H54 (cell line): Measurements from ENCODE around the gene RANGRF.
"Not testable (repeated sequence)": the region's sequence is repeated elsewhere in the genome, so short reads cannot be mapped to it uniquely, and the experiment has no call there.

ENCODE experiments used
- DNase-seq: peaks from one replicate; pipeline ENCODE4 v3.0.0; 2011; ENCODE audit warnings: low spot score, mixed read lengths; ENCODE audit not compliant: insufficient read length
- FAIRE-seq: peaks from 3 replicates; lab custom pipeline; 2011; peaks lifted over from hg19 to GRCh38; lab: Jason Lieb, UNC
- POLR2A ChIP-seq: IDR thresholded peaks from 2 replicates; pipeline ENCODE4 v1.6.1; 2011; ENCODE audit warnings: low read depth, mild to moderate bottlenecking, low read length

Gene RANGRF

DNA sequence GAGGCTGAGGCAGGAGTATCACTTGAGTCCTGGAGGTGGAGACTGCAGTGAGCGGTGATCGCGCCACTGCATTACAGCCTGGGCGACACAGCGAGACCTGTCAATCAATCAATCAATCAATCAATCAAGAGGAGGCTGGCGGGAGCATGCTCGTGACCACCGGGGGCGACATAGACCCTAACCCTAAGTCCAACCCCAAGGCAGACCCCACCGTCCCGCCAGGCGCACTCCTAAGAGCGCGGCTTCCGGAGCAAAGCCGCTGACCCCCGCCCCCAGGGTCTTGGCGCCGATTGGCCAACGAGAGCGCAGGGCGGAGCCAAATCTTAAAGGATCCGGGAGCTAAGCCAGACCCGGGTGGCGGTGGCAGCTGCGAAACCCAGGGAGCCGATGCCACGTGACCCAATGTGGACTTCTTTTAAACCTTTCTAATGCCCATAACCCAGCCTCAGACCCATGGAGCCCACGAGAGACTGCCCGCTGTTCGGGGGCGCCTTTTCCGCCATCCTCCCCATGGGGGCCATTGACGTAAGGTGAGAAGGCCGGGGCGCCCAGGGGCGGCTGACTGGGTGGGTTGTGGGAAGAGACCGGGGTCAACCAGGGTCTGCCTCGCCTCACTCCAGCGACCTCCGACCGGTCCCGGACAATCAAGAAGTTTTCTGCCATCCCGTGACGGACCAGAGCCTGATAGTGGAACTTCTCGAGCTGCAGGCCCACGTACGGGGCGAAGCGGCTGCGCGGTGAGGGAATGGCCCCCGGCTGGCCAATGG, at the start of gene RANGRF:
Gene RANGRF, plus strand, starts transcription at position 335 of the 767 bp plus-strand sequence. Its CDS starts 119 bp downstream, at position 454.
- DNase-seq: peak; percentile 85
- TF ChIP-seq POLR2A: peak; percentile 77
- FAIRE-seq: no peak

GRCh38 chr17:8243827-8244226, 44.6 kb upstream of the RANGRF start:
- FAIRE-seq (no peak), DNase-seq (no peak)
- no peak for TF ChIP-seq POLR2A

DNA sequence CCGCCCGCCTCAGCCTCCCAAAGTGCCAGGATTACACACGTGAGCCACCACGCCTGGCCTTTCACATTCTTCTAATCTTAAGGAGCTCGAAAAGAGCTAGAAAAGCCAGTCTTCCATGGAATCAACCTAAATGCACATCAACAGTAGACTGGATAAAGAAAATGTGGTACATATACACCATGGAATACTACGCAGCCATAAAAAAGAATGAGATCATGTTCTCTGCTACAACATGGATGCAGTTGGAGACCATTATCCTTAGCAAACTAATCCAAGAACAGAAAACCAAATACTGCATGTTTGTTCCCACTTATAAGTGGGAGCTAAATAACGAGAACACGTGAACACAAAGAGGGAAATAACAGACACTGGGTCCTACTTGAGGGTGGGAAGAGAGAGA, 43.7 kb upstream of the RANGRF start:
- TF ChIP-seq POLR2A: no peak
- DNase-seq (no peak), FAIRE-seq (no peak)

- peak; percentile 89 for DNase-seq
- peak; percentile 74 for TF ChIP-seq POLR2A
- peak; percentile 72 for FAIRE-seq
Observed at GRCh38 chr17:8248751-8249607, 39.5 kb upstream of the RANGRF start, which contains the start of gene PFAS. Gene PFAS, plus strand, starts transcription at chr17:8249289. Its CDS starts 4,649 bp downstream, at chr17:8253938.

GRCh38 chr17:8249621-8250500, 38.6 kb upstream of the RANGRF start:
- no peak for TF ChIP-seq POLR2A
- FAIRE-seq (no peak), DNase-seq (no peak)

DNA sequence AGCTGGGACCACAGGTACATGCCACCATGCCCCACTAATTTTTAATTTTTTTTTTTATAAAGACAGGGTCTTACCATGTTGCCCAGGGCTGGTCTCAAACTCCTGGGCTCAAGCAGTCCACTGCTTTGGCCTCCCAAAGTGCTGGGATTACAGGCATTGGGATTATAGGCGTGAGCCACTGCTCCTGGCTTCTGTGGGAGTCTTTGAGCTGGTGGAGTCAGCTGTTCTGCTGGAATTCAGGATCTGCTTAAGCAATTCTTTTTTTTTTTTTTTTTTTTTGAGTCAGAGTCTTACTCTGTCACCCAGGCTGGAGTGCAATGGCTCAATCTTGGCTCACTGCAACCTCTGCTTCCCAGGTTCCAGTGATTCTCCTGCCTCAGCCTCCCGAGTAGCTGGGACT, 37.1 kb upstream of the RANGRF start:
- DNase-seq, FAIRE-seq: not testable (repeated sequence)

DNA sequence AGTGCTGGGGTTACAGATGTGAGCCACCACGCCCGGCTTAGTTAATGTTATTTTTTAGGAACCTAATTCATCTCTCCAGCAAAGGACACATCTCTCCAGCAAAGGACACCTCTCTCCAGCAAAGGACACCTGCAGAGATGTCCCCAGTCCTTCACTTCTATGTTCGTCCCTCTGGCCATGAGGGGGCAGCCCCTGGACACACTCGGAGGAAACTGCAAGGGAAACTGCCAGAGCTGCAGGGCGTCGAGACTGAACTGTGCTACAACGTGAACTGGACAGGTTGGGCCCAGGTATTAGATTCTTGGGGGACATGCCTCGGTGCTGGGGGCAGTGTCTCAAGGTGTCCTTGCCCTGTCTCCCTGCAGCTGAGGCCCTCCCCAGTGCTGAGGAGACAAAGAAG, 34.7 kb upstream of the RANGRF start:
- FAIRE-seq: no peak
- DNase-seq: no peak
- no peak for TF ChIP-seq POLR2A

GRCh38 chr17:8254881-8255280, 33.6 kb upstream of the RANGRF start:
- DNase-seq (no peak), FAIRE-seq (no peak)
- no peak for TF ChIP-seq POLR2A

DNA sequence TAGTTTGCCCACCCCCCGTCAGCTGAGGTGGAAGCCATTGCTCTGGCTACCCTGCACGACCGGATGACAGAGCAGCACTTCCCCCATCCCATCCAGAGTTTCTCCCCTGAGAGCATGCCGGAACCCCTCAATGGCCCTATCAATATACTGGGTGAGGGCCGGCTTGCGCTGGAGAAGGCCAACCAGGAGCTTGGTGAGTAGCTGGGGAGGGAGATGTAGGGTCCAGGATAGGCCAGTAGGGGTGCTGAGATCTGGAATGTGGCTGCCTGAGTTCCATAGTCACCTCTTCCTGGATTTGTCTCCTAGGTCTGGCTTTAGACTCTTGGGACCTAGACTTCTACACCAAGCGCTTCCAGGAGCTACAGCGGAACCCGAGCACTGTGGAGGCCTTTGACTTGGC, 33.0 kb upstream of the RANGRF start:
- DNase-seq: no peak
- FAIRE-seq: no peak
- TF ChIP-seq POLR2A: no peak

- FAIRE-seq: no peak
- TF ChIP-seq POLR2A: no peak
- no peak for DNase-seq
Observed at GRCh38 chr17:8256291-8256690, 32.2 kb upstream of the RANGRF start.

DNA sequence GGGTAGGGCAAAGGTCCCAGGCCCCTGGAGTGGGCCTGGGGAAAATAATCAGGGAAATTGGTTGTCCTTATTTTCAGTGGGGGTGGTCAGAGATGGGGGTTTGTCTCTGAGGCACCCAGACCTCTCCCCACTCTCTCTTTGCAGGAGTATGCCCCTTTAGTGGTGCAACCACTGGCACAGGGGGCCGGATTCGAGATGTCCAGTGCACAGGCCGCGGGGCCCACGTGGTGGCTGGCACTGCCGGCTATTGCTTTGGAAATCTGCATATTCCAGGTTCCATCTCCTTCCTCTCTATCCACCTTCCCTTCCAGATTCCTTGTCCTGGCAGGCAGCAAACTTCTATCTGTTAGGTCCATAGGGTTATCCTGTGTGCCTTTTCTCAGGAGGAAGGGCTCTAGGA, 31.8 kb upstream of the RANGRF start:
- FAIRE-seq (no peak), DNase-seq (no peak)
- no peak for TF ChIP-seq POLR2A

GRCh38 chr17:8257801-8258200, 30.7 kb upstream of the RANGRF start:
- DNase-seq: no peak
- FAIRE-seq: no peak
- TF ChIP-seq POLR2A: no peak

DNA sequence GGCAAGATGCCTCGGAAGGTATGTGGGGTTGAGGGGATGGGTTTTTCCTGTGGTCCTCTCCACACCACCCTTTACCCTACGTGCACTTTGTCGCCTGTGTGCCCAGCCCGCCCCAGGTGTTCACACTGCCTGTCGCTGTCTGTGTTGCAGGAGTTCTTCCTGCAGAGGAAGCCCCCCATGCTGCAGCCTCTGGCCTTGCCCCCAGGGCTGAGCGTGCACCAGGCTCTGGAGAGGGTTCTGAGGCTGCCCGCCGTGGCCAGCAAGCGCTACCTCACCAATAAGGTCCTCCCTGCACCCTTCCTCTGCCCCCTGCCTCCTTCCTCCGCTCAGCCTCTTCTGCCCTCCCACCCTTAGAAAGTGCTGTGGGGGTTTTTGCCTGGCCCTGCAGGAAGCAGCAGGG, 24.1 kb upstream of the RANGRF start:
- TF ChIP-seq POLR2A: no peak
- FAIRE-seq: no peak

More for the DNA sequence above, 24.1 kb upstream of the RANGRF start:
- DNase-seq: no peak
